ENCODE results near the gene CNTNAP2. TPM values are rescaled to one million over a fixed set of nuclear protein-coding genes. Genes with fewer than 3 reads are reported as not detected.

Gene CNTNAP2
- total and polyA plus RNA-seq, 2 of the 8 experiments (the other 6 are each of a cell fraction or from before 2014, with no cell fraction given), result 27.9 to 71.0 TPM

- no peak for TF ChIP-seq ATF3 (IDR thresholded peaks at IDR 0.05; ENCODE audit: insufficient read depth, low read depth, low read length)
Measured at GRCh38 chr7:146094356-146094755, 22.2 kb upstream of the CNTNAP2 start (continued).
